ENCODE measurements around the gene FCHSD2. TPM values are rescaled to one million over a fixed set of nuclear protein-coding genes. Genes with fewer than 3 reads are reported as not detected.

FCHSD2 gene
- total and polyA plus RNA-seq, 4 donors = 14.7 to 41.6 (median 32.6) TPM

DNA sequence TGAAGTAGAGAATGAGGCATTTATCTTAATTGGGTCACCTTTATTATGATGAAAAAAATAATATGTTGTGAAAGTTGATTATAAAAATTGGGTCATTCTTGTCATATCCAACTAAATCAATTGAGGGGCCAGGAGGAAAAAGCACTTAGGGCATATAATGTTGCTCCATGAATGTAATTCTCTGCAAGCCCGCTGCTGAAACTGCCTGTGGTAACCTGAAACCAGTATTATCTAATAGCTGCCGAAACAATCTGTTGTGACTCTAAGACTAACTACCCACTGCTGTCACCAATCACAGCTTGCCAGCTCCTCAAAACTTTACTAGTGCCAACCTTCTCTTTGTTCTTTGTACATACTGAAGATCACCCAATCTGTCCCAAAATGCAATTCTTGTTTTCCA lies 212.1 kb downstream of the FCHSD2 start:
- WGBS, 2 donors = 40 to 77% methylated on average over 2 of the region's 2 CpGs
- peaks cover 0 to 1% (median 0%) of the 10 kb centered on the region in 4 donors for H3K36me3 ChIP-seq (ENCODE audit: control insufficient read depth in 4 of 4, insufficient read depth in 4 of 4, low read length in 4 of 4)
- TF ChIP-seq, protein P1, sequence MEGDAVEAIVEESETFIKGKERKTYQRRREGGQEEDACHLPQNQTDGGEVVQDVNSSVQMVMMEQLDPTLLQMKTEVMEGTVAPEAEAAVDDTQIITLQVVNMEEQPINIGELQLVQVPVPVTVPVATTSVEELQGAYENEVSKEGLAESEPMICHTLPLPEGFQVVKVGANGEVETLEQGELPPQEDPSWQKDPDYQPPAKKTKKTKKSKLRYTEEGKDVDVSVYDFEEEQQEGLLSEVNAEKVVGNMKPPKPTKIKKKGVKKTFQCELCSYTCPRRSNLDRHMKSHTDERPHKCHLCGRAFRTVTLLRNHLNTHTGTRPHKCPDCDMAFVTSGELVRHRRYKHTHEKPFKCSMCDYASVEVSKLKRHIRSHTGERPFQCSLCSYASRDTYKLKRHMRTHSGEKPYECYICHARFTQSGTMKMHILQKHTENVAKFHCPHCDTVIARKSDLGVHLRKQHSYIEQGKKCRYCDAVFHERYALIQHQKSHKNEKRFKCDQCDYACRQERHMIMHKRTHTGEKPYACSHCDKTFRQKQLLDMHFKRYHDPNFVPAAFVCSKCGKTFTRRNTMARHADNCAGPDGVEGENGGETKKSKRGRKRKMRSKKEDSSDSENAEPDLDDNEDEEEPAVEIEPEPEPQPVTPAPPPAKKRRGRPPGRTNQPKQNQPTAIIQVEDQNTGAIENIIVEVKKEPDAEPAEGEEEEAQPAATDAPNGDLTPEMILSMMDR (IDR thresholded peaks at IDR 0.05; ENCODE audit: control extremely low read depth, extremely low read depth) = no peak
- no peak overlapping the region for H3K4me3 ChIP-seq
- peaks cover 0 to 22% (median 2%) of the 10 kb centered on the region in 5 donors for H3K4me1 ChIP-seq (ENCODE audit: control insufficient read depth in 5 of 5, insufficient read depth in 5 of 5, low read length in 5 of 5)
- ATAC-seq (ENCODE audit: insufficient read depth, low FRiP score) = no peak
- no peak overlapping the region for H3K9ac ChIP-seq (ENCODE audit: insufficient read depth in 1 of 2, low read length in 2 of 2)
- H3K9me3 ChIP-seq (ENCODE audit: control insufficient read depth in 4 of 4, insufficient read depth in 3 of 4, low read length in 3 of 4) = no peaks in the 10 kb centered on the region
- H3K27ac ChIP-seq (ENCODE audit: low read depth in 1 of 2, low read length in 1 of 2) = peak overlapping the region in 1 of 2 donors; percentile 9
- peak in 2 of 3 donors; percentile 52 to 58 for DNase-seq
- H3K27me3 ChIP-seq (ENCODE audit: control insufficient read depth in 3 of 3, insufficient read depth in 3 of 3, low read length in 2 of 3) = no peaks in the 10 kb centered on the region

DNA sequence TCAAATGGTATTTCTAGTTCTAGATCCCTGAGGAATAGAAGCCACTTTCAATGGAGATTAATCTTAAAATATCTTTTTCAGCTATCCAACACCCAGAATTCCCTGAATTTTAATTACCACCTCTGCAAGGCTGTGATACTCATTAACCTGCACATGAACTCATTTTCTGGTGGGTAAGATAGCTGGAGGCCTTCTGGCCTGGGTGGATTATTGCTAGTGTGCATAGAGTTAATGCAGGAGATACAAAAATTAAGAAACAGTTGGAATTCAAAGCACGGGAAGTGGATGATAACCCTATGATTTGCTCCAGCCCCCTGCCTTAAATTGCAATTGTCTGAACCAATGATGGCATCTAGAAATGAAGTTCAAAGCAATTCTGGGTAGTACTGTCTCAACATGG lies 212.9 kb downstream of the FCHSD2 start:
- Histone ChIP-seq H3K4me3 (no peak overlapping the region), H3K27ac (ENCODE audit: low read depth in 1 of 2, low read length in 1 of 2) (no peak overlapping the region), H3K9me3 (ENCODE audit: control insufficient read depth in 4 of 4, insufficient read depth in 3 of 4, low read length in 3 of 4) (no peaks in the 10 kb centered on the region), H3K9ac (ENCODE audit: insufficient read depth in 1 of 2, low read length in 2 of 2) (no peak overlapping the region), H3K4me1 (ENCODE audit: control insufficient read depth in 5 of 5, insufficient read depth in 5 of 5, low read length in 5 of 5) (peaks cover 0 to 22% (median 2%) of the 10 kb centered on the region in 5 donors), H3K27me3 (ENCODE audit: control insufficient read depth in 3 of 3, insufficient read depth in 3 of 3, low read length in 2 of 3) (no peaks in the 10 kb centered on the region), H3K36me3 (ENCODE audit: control insufficient read depth in 4 of 4, insufficient read depth in 4 of 4, low read length in 4 of 4) (peaks cover 0 to 1% (median 0%) of the 10 kb centered on the region in 4 donors)
- TF ChIP-seq, protein P1 (IDR thresholded peaks at IDR 0.05; ENCODE audit: control extremely low read depth, extremely low read depth) = no peak
- WGBS, 2 donors = 66 to 76% methylated on average over 1 of the region's 1 CpG
- ATAC-seq (ENCODE audit: insufficient read depth, low FRiP score) (no peak), DNase-seq (no peak)

DNA sequence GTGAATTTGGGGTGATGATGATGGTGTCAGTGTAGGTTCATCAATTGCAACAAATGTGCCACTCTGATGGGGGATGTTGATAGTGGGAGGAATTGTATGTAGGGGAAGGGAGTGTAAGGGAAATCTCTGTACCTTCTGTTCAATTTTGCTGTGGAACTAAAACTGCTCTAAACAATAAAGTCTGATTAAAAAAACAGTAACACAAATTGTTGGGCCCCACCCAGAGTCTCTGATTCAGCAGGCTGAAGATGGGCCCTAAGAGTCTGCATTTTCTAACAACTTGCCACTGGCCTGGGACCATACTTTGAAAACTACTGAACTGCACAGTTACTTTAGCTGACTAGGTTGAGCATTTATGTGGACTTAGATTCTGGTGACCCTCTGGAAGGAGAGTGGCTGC lies 214.7 kb downstream of the FCHSD2 start:
- no peak overlapping the region for H3K9ac ChIP-seq (ENCODE audit: insufficient read depth in 1 of 2, low read length in 2 of 2)
- H3K4me3 ChIP-seq = no peak overlapping the region
- DNase-seq (no peak), ATAC-seq (ENCODE audit: insufficient read depth, low FRiP score) (no peak)
- H3K27me3 ChIP-seq (ENCODE audit: control insufficient read depth in 3 of 3, insufficient read depth in 3 of 3, low read length in 2 of 3) = no peaks in the 10 kb centered on the region
- H3K36me3 ChIP-seq (ENCODE audit: control insufficient read depth in 4 of 4, insufficient read depth in 4 of 4, low read length in 4 of 4) = peaks cover 0 to 1% (median 0%) of the 10 kb centered on the region in 4 donors
- H3K27ac ChIP-seq (ENCODE audit: low read depth in 1 of 2, low read length in 1 of 2) = no peak overlapping the region
- H3K9me3 ChIP-seq (ENCODE audit: control insufficient read depth in 4 of 4, insufficient read depth in 3 of 4, low read length in 3 of 4) = no peaks in the 10 kb centered on the region
- peaks cover 0 to 19% (median 2%) of the 10 kb centered on the region in 5 donors for H3K4me1 ChIP-seq (ENCODE audit: control insufficient read depth in 5 of 5, insufficient read depth in 5 of 5, low read length in 5 of 5)
- TF ChIP-seq, protein P1 (IDR thresholded peaks at IDR 0.05; ENCODE audit: control extremely low read depth, extremely low read depth) = no peak

DNA sequence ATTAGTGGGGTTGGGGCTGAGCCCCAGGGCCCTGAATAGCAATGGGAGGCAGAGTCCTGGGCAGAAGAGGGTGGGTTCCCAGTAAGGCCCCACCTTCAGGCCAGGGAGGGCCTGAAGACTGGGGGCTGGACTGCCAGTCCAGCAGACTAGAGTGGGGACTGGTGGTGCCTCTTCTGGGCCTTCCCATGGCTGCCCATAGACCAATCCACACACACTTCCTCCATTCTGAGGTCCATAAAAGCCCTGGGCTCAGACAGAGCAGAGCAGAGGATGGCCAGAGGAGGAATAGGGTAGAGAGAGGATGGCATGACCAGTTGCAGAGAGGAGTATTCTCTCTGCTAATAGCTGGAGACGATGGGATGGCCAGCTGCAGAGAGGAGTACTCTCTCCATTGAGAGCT lies 216.0 kb downstream of the FCHSD2 start:
- Histone ChIP-seq H3K4me3 (no peak overlapping the region), H3K36me3 (ENCODE audit: control insufficient read depth in 4 of 4, insufficient read depth in 4 of 4, low read length in 4 of 4) (peaks cover 0 to 3% (median under 1%) of the 10 kb centered on the region in 4 donors), H3K9ac (ENCODE audit: insufficient read depth in 1 of 2, low read length in 2 of 2) (no peak overlapping the region), H3K9me3 (ENCODE audit: control insufficient read depth in 4 of 4, insufficient read depth in 3 of 4, low read length in 3 of 4) (no peaks in the 10 kb centered on the region), H3K27me3 (ENCODE audit: control insufficient read depth in 3 of 3, insufficient read depth in 3 of 3, low read length in 2 of 3) (no peaks in the 10 kb centered on the region), H3K4me1 (ENCODE audit: control insufficient read depth in 5 of 5, insufficient read depth in 5 of 5, low read length in 5 of 5) (peaks cover 0 to 17% (median 2%) of the 10 kb centered on the region in 5 donors), H3K27ac (ENCODE audit: low read depth in 1 of 2, low read length in 1 of 2) (no peak overlapping the region)
- ATAC-seq (ENCODE audit: insufficient read depth, low FRiP score) (no peak), DNase-seq (no peak)
- TF ChIP-seq, protein P1 (IDR thresholded peaks at IDR 0.05; ENCODE audit: control extremely low read depth, extremely low read depth) = no peak
- 95% methylated on average over 1 of the region's 1 CpG for WGBS, 2 donors
